Caki2 (cell line): ENCODE measurements around the gene CUL9. TPM values are rescaled to one million over a fixed set of nuclear protein-coding genes. Genes with fewer than 3 reads are reported as not detected.

Source experiments
- DNase-seq: peaks from one replicate; pipeline ENCODE4 v3.0.0-alpha.2; 2015; ENCODE audit warnings: low read depth
- in situ Hi-C: cut with HindIII; loops from 2 replicates; pipeline ENCODE4 v1.10.0; 2016; ENCODE audit warnings: low sequenced_read_pairs, low pct_unique_long_range_greater_than_20kb, mixed read lengths
- total RNA-seq: library from RNA; depleted of rRNA; stranded (reverse); fragments of >200 nt; shearing (Covaris generic); gene quantifications from 2 replicates; pipeline ENCODE4 v1.2.3, GENCODE V29; 2014; ENCODE audit warnings: low replicate concordance

Gene CUL9
- total RNA-seq, 1 experiment from 2014 or later: 15.7 TPM

- no peak for DNase-seq
- in situ Hi-C loops: no loop called here
Observed at GRCh38 chr6:43187821-43188220, 5.8 kb downstream of the CUL9 start.

DNA sequence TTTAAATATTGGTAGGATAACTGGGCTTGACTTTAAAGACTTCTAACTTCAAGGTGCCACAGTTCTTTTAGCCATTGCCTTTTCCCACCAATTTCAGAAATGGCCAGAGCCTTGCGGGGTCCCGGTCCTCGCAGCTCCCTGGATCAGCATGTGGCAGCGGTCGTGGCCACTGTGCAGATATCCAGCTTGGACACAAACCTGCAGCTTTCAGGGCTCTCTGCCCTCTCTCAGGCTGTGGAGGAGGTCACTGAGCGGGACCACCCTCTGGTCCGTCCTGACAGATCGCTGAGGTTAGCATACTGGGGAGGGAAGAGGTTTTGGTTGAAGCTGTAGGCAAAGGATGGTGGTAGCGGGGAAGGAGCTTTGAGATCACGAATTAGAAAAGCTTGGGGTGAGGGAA, 6.4 kb downstream of the CUL9 start:
- no peak for DNase-seq
- in situ Hi-C loops: no loop called here

GRCh38 chr6:43189776-43190304, 7.8 kb downstream of the CUL9 start:
- in situ Hi-C loops: no loop called here
- no peak for DNase-seq

GRCh38 chr6:43192911-43193310, 10.9 kb downstream of the CUL9 start:
- no peak for DNase-seq
- in situ Hi-C loops: no loop called here

- no peak for DNase-seq
- in situ Hi-C loops: no loop called here
Observed at GRCh38 chr6:43193929-43194328, 11.9 kb downstream of the CUL9 start.

DNA sequence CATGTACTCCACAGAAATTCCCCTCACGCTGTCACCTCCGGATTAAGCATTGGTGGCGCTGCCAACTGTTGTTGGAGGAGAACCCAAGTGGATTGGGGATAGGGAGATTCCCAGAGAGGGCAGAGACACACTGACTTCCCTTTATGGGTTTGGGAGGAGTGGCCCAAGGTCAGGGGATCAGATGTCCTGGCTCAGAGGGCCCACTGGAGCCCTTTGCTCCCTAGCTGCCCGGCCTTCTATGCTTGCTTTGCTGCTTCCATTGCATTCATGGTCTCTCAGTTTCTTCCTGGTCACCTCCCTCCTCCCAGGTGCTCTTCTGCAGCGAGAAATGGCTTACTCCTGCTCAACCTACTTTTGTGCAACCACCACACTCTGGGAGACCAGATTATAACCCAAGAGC, 14.3 kb downstream of the CUL9 start:
- no peak for DNase-seq
- in situ Hi-C loops: no loop called here

GRCh38 chr6:43199912-43200311, 17.9 kb downstream of the CUL9 start:
- in situ Hi-C loops: no loop called here
- DNase-seq: no peak

DNA sequence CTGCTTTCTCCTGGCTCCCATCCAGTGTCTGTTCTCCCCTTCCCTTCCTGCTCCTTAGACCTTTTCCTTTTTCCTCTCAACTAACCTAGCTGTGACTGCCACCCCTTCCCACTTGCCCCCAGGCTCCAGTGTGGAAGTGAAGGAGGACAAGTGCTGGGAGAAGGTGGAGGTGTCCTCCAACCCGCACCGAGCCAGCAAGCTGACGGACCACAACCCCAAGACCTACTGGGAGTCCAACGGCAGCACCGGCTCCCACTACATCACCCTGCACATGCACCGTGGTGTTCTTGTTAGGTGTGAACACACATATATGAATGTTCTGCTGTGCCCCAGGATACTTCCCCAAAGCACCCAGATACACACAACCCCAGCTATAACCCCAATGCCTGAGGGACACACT, 18.5 kb downstream of the CUL9 start:
- in situ Hi-C loops: no loop called here
- DNase-seq: no peak

DNA sequence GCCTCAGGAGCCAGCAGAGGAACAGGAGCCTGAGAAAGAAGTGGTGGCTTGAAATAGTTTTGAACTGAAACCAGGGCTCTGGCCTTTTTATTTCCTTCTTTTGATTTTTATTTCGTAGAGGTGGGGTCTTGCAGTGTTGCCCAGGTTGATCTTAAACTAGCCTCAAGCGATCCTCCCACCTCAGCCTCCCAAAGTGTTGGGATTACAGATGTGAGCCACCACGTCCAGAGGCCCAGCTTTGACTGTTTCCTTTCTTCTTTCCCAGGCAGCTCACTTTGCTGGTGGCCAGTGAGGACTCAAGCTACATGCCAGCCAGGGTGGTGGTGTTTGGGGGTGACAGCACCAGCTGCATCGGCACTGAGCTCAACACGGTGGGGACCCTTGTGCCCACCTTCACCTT, 20.5 kb downstream of the CUL9 start:
- no peak for DNase-seq
- in situ Hi-C loops: no loop called here

GRCh38 chr6:43203029-43203717, 21.2 kb downstream of the CUL9 start:
- in situ Hi-C loops: no loop called here
- no peak for DNase-seq

GRCh38 chr6:43203718-43204095, 21.7 kb downstream of the CUL9 start:
- in situ Hi-C loops: no loop called here
- DNase-seq: no peak

GRCh38 chr6:43204271-43205105, 22.5 kb downstream of the CUL9 start:
- DNase-seq: no peak
- in situ Hi-C loops: no loop called here

- in situ Hi-C loops: no loop called here
- DNase-seq: no peak
Observed at GRCh38 chr6:43205849-43206248, 23.9 kb downstream of the CUL9 start.

DNA sequence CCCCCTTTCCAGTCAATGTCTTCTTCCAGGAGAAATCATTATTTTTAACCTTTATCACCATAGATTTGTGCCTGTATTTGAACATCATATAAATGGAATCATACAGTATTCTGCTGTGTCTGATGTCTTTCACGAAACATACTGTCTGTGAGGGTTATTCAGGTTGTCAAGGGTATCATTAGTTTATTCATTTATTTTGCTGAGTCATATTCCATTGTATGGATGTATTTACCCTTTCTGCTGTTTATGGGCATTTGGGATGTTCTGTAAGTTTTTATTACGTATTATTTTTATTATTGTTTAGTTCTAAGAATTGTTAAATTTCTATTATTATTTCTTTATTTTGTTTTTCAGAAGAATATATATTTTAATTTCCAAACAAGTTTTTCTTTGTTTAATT, 25.3 kb downstream of the CUL9 start:
- in situ Hi-C loops: no loop called here
- no peak for DNase-seq

DNA sequence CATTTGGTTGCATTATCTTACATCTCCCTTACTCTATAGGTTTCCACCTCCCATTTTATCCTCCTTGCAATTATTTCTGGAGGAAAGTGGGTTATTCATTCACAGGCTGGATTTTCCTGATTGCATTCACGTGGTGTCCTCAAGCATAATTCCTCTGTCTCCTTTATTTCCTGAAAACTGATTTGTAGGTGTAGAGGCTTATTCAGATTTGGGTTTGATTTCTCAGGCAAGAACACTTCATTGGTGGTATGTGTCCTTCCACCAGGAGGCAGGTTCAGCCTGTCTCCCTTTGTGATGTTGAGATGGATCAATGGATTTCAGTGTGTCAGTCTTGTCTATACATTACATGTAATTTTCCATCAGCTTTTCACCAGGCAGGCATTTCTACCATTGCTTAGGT, 30.0 kb downstream of the CUL9 start:
- no peak for DNase-seq

GRCh38 chr6:43213431-43213830, 31.4 kb downstream of the CUL9 start:
- DNase-seq: no peak
- in situ Hi-C loops: no loop called here

More for the DNA sequence above, 30.0 kb downstream of the CUL9 start:
- in situ Hi-C loops: no loop called here

- in situ Hi-C loops: no loop called here
- no peak for DNase-seq
Observed at GRCh38 chr6:43215066-43215465, 33.1 kb downstream of the CUL9 start.

DNA sequence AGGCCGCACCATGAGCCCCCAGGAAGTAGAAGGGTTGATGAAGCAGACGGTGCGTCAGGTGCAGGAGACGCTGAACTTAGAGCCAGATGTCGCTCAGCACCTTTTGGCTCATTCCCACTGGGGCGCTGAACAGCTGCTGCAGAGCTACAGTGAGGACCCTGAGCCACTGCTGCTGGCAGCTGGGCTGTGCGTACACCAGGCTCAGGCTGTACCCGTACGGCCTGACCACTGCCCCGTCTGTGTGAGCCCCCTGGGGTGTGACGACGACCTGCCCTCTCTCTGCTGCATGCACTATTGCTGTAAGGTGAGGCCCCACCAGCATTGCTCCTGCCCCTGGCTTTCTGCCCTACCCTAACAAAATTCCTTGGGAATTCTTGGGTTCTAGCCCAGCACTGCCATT, 34.2 kb downstream of the CUL9 start:
- no peak for DNase-seq
- in situ Hi-C loops: no loop called here

DNA sequence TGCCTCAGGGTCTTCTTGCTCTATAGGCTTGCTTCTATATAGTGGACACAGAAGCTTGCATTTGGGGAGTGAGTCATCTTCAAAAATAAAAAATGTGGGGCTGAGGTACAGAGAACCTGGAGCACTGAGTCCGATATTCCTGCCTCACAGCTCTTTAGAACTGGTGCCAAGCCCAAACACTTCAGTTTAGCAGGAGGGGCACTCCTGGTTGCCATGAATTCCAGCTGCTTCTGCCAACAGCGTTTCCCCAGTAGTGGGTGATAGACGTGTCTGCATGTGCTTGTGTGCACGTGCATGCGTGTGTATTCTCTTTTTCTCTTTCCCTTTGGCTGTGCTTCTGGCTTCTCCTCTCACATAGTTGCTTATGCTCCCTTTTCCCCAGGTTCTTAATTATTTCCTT, 35.4 kb downstream of the CUL9 start:
- in situ Hi-C loops: no loop called here
- DNase-seq: no peak

DNA sequence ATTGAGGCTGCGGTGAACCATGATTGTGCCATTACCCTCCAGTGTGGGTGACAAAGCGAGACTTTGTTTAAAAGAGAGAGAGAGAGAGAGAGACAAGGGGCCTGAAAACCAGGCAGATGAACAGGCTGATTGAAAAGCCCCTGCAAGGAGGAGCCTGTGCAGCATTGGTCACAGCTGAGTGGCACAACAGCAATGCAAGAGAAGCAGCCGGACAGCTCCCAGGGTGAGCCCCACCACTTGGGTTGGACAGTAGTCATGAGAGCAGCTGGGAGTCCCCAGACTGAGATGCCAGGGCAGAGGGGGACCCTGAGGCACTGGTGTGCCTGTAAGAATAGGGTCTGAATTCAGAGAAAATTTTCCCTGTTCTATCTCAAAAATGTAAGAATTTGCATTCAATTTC, 37.1 kb downstream of the CUL9 start:
- in situ Hi-C loops: no loop called here
- no peak for DNase-seq
